Measurements from ENCODE around the gene PRG2.
A peak's percentile ranks its signal among the peaks of the same experiment; 100 is the strongest.

PRG2 gene

DNA sequence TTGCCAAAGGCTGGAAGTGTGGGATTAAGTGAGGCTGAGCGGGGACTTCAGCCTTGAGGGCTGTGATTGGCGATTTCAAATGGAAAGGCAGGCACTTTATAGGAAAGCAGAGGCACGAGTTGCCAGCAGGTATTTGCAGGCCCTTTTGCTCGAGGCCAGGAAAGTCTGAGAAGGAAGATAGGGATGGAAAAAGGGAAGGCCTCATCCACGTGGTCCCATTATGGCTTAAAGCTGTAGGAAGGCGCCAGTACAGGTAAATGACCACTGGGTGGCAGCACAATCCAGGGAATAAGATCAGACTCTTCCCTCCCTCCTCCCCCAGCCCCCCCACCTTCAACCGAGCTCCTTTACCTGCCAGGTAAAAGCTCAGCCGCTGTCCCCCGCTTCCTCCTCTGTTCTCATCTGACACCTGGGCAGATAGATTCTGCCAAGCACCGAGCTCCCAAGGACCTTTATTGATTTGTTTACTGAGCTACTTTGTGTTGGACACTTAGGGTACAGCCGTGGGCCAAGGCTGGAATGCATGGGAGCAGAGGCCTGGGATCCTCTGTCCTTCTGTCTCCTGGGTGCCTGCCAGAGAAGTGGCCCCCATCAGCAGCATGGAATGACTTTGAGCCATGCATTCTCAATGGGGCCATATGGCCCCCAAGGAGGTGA, 44.8 kb downstream of the PRG2 start:
- TF ChIP-seq CTCF (IDR thresholded peaks at IDR 0.05; ENCODE audit: low read depth, low read length): peak; percentile 86
- no peak for TF ChIP-seq EZH2phosphoT487 (IDR thresholded peaks at IDR 0.05; ENCODE audit: low read depth)
- H3K27me3 ChIP-seq (ENCODE audit: low read depth, low read length): no peaks in the 10 kb centered on the region
- no peaks in the 10 kb centered on the region for H3K79me2 ChIP-seq (ENCODE audit: low read length)
- peaks cover 35% of the 10 kb centered on the region for H3K4me1 ChIP-seq (ENCODE audit: low read length)
- H3K36me3 ChIP-seq (replicated peaks; ENCODE audit: low read depth, low read length): no peaks in the 10 kb centered on the region
- peak overlapping the region; percentile 66 for H2AFZ ChIP-seq (ENCODE audit: low read depth, low read length)
- no peak overlapping the region for H3K27ac ChIP-seq (ENCODE audit: low read length)
- peak overlapping the region; percentile 10; the same call in 1 of the 2 replicates for H3K9ac ChIP-seq (ENCODE audit: low read length)
- H4K20me1 ChIP-seq (ENCODE audit: insufficient read depth, low read length): no peaks in the 10 kb centered on the region
- no peaks in the 10 kb centered on the region for H3K9me3 ChIP-seq (ENCODE audit: insufficient read depth, low read length)
- peak overlapping the region; percentile 36 for H3K4me3 ChIP-seq (ENCODE audit: low read length)
- H3K4me2 ChIP-seq (ENCODE audit: low read length): peak overlapping the region; percentile 59

- Histone ChIP-seq H3K36me3 (replicated peaks; ENCODE audit: low read depth, low read length) (no peaks in the 10 kb centered on the region), H3K4me3 (ENCODE audit: low read length) (no peak overlapping the region), H4K20me1 (ENCODE audit: insufficient read depth, low read length) (no peaks in the 10 kb centered on the region), H3K4me1 (ENCODE audit: low read length) (peaks cover 40% of the 10 kb centered on the region), H3K4me2 (ENCODE audit: low read length) (peak overlapping the region; percentile 17; the same call in 1 of the 2 replicates), H3K27ac (ENCODE audit: low read length) (no peak overlapping the region), H2AFZ (ENCODE audit: low read depth, low read length) (peak overlapping the region; percentile 66), H3K9me3 (ENCODE audit: insufficient read depth, low read length) (no peaks in the 10 kb centered on the region), H3K79me2 (ENCODE audit: low read length) (no peaks in the 10 kb centered on the region), H3K27me3 (ENCODE audit: low read depth, low read length) (peaks cover 7% of the 10 kb centered on the region; the same call in 1 of the 2 replicates), H3K9ac (ENCODE audit: low read length) (no peak overlapping the region)
- no peak for TF ChIP-seq EZH2phosphoT487 (IDR thresholded peaks at IDR 0.05; ENCODE audit: low read depth)
- peak; percentile 30 for TF ChIP-seq CTCF (IDR thresholded peaks at IDR 0.05; ENCODE audit: low read depth, low read length)
These were observed 45.6 kb downstream of the PRG2 start for GRCh38 chr11:57344826-57345225.

GRCh38 chr11:57343825-57344224, 46.6 kb downstream of the PRG2 start:
- no peaks in the 10 kb centered on the region for H3K79me2 ChIP-seq (ENCODE audit: low read length)
- peak overlapping the region; percentile 18; the same call in 1 of the 2 replicates for H3K9ac ChIP-seq (ENCODE audit: low read length)
- peak overlapping the region; percentile 50 for H3K4me2 ChIP-seq (ENCODE audit: low read length)
- peak overlapping the region; percentile 49 for H2AFZ ChIP-seq (ENCODE audit: low read depth, low read length)
- H3K4me1 ChIP-seq (ENCODE audit: low read length): peaks cover 40% of the 10 kb centered on the region
- no peak for TF ChIP-seq CTCF (IDR thresholded peaks at IDR 0.05; ENCODE audit: low read depth, low read length)
- no peak for TF ChIP-seq EZH2phosphoT487 (IDR thresholded peaks at IDR 0.05; ENCODE audit: low read depth)
- H4K20me1 ChIP-seq (ENCODE audit: insufficient read depth, low read length): no peaks in the 10 kb centered on the region
- H3K27ac ChIP-seq (ENCODE audit: low read length): no peak overlapping the region
- H3K9me3 ChIP-seq (ENCODE audit: insufficient read depth, low read length): no peaks in the 10 kb centered on the region
- peaks cover 13% of the 10 kb centered on the region; the same call in 1 of the 2 replicates for H3K27me3 ChIP-seq (ENCODE audit: low read depth, low read length)
- no peaks in the 10 kb centered on the region for H3K36me3 ChIP-seq (replicated peaks; ENCODE audit: low read depth, low read length)
- peak overlapping the region; percentile 7; the same call in 1 of the 2 replicates for H3K4me3 ChIP-seq (ENCODE audit: low read length)

DNA sequence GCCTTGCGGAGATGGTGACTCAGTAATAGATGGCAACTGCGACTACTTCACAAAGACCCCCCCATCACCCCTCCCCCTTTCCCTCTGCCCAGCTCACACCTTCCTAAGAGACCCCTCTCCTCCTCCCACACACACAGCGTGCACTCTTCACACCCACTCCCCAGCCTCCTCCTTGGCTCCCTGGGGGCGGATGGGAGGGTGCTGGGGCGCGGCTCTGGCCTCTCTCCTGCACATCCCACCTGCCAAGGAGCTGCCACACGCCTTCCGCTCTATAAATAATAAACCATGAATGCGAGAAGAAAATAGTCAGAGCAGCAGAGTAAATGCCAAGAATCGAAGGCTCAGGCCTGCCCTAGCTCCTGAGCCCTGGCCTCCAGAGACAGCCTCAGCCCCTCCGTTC, 47.7 kb downstream of the PRG2 start:
- H3K79me2 ChIP-seq (ENCODE audit: low read length): no peaks in the 10 kb centered on the region
- H3K36me3 ChIP-seq (replicated peaks; ENCODE audit: low read depth, low read length): no peaks in the 10 kb centered on the region
- TF ChIP-seq EZH2phosphoT487 (IDR thresholded peaks at IDR 0.05; ENCODE audit: low read depth): no peak
- TF ChIP-seq CTCF (IDR thresholded peaks at IDR 0.05; ENCODE audit: low read depth, low read length): no peak
- peaks cover 13% of the 10 kb centered on the region; the same call in 1 of the 2 replicates for H3K27me3 ChIP-seq (ENCODE audit: low read depth, low read length)
- H3K4me1 ChIP-seq (ENCODE audit: low read length): peaks cover 40% of the 10 kb centered on the region
- no peak overlapping the region for H2AFZ ChIP-seq (ENCODE audit: low read depth, low read length)
- no peak overlapping the region for H3K4me3 ChIP-seq (ENCODE audit: low read length)
- H3K27ac ChIP-seq (ENCODE audit: low read length): no peak overlapping the region
- H3K9ac ChIP-seq (ENCODE audit: low read length): no peak overlapping the region
- H4K20me1 ChIP-seq (ENCODE audit: insufficient read depth, low read length): no peaks in the 10 kb centered on the region
- no peak overlapping the region for H3K4me2 ChIP-seq (ENCODE audit: low read length)
- H3K9me3 ChIP-seq (ENCODE audit: insufficient read depth, low read length): no peaks in the 10 kb centered on the region
